Cardiac septum (tissue), 1 donor: Measurements from ENCODE around the gene IGF1R. TPM values are rescaled to one million over a fixed set of nuclear protein-coding genes. Genes with fewer than 3 reads are reported as not detected.

ENCODE experiments used
- DNase-seq: peaks from one replicate; pipeline ENCODE4 v3.0.0-alpha.2; 2020; ENCODE audit warnings: low spot score
- intact Hi-C: fragments of 100-400 bp; cut with DNase I; formaldehyde crosslinking; loops from one replicate; pipeline ENCODE4 v1.14.0; 2022
- total RNA-seq: library from RNA; stranded (reverse); fragmentation: NEBNext Ultra II Directional; extraction: Animal tissue kit (Norgen Biotek cat#: 25700); gene quantifications from one replicate; pipeline ENCODE4 v1.2.1, GENCODE V29; 2021
- donor health status: DM: no; HTN: no; CAD: no.

Gene IGF1R
- total RNA-seq, 1 donor from 2014 or later, result 57.2 TPM

DNA sequence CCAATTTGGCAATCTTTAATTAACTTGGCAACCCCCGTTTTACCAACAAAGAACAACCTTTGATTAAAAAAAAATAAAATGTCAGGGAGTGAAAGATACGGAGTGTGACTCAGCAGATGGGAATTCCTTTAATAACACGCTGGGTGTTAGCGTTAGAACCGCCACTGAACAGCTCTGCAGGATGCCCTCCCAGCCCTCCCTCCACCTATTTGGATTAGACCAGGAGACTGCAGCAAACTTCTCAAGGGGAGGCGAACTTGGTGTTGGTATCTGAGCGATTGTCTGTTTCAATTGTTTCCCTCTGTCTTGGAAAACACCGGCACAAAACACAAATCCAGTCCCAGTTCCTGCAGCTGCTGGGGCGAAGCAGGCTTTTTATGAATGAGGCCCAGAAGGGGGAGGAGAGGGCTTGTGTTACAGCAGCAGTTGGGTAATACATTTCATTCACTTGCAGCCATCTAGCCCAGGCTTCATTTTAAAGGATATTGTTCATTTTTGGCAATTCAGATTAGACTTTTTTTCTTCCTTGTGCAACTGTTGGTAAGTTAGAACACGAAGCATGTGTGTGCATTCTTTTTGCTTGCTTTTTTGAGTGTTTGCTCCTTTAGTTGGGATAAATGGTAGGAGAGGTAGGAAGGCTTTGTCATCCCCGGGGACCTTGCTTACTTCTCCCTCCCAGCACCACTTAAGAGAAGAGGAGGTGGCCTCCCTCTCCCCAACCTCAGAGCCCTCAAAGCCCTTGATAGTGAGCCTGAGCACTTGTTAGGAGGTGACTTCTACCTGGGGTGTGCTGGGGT is 152.3 kb downstream of the IGF1R start:
- intact Hi-C loops, result no loop called here
- no peak for DNase-seq

DNA sequence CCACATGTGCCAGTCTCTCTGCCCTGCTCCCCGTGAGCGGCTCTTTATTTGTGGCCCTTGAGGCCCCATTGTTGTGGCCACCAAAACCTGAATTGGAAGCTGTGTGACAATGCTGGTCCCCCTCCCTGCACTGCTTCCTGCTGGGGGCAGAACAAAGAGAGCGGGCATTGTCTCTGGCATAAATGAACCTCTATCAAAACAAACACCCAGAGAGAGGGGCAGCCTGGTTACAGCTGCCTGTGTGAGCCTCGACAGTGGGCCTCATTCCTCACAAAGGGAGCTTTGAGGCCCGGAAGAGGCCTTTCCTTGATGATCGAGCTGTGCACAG is 152.9 kb downstream of the IGF1R start:
- no peak for DNase-seq
- intact Hi-C loops, result no loop called here

DNA sequence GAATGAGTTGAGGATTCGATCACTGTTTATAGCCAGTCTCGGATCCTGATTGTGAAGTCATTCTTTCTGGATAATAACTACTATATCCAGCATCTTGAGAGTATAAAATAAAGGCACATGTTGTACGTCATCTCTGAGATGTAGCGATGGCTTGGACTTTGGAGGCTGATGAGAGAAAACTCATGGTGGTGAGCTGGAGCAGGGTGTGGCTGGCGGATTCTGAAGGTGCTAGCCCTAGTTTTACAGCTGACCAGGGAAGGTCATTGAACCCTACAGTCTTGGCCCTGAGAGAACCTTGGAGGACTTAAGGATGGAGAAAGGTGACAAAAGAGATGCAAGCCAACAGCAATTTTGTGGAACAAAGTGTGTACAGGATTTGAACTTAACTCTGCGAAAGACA is 153.8 kb downstream of the IGF1R start:
- intact Hi-C loops, result no loop called here
- no peak for DNase-seq

DNA sequence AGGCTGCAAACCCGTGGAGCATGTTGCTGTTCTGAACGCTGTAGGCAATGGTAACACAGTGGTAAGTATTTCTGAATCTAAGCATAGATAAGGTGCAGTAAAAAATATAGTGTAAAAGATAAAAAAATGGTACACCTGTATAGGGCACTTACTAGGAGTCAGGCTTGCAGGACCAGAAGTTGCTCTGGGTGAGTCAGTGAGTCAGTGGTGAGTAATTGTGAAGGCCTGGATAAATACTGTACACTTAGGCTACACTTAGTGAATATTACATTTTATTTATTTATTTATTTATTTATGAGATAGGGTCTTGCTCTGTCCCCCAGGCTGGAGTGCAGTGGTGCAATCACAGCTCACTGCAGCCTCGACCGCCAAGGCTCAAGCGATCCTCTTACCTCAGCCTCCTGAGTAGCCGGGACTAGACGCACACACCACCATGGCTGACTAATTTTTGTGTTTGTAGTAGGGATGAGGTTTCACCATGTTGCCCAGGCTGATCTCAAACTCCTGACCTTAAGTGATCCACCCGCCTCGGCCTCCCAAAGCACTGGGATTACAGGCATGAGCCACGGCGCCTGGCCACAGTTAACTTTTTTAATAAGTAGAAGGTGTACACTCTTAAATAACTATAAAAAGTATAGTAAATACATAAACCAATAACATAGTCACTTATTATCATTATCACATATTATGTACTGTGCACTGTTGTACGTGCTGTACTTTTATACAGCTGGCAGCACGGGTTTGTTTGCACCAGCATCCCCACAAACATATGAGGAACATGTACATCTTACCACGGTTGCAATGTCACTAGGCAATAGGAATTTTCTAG is 155.1 kb downstream of the IGF1R start:
- intact Hi-C loops, result no loop called here
- DNase-seq, result no peak

DNA sequence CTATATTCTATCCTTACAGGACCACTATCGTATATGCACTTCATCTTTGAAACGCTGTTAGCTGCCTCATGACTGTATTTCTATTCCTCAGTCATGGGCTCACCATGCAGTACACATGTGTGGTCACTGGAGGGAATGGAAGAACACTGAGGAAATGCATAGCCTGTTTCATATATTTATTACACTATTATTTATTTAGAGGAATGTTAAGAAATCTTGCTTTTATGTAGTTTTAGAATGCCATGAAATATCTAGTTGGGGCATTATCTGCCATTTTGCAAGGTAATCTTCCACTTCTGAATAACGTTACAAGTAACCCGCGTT is 155.7 kb downstream of the IGF1R start:
- intact Hi-C loops, result no loop called here
- DNase-seq, result no peak

DNA sequence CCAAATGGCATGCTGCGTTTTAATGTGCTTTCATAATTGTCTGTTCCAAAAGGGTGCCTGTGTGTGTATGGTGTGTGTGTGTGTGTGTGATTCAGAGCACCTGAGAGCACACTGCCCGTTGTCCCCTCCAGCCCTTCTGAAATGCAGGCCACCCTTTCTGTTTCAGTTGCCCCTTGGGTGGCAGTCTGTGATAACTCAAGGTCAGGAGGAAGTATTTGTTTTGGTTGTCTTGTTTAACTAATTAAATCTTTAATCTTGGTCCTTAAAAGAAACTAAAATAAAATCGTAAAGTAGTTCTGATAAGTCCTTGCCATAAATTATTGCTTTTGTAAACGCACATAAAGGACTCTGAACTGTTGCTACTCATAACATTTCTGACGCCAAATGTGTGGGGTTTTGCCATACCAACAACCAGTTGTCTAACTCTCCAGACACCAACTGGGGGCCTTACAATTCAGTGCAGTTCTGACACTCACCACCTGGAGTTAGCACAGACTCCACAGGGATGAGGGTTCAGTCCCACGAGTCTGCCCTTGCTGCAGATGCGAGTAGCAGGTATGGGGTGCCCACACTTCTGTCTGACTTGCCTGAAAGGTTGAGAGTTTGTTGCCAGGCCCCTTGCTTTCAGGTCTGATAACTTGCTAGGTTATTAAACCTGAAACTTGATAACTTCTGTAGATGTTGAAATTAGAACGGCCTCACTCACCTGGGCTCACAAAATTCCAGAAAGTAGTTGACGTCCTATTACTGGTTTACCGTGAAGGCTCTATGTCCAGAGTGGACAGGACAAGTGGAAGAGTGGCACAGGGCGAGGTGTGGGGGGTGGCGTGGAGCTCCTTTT is 157.3 kb downstream of the IGF1R start:
- intact Hi-C loops, result no loop called here
- no peak for DNase-seq

DNA sequence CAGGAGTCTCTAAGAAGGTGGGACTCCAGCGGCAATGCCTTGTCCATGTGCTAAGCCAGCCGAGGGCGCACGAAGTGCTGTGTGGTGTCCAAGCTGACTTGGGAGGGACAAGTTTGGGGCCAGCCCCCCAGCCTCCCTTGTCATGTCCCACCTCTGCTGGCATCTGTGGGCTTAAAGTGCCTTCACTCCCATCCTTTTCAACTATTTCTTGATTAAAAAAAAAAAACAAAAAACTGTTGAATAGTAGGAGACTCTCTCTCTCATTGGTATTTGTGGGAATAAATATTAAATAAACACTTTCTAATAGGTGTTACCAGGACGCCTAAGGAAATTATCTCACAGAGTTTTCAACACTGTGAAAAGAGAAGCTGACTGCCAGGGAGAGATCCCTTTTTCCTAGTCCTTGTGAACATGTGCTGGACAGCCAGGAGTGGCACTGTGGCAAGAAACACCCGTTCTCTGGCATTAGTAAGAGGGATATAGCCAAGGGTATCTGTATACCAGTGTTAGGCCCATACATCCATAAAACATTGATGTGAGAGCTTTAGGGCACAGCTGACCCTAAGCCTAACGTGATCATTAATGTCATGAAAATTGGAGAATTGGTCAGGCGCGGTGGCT is 158.0 kb downstream of the IGF1R start:
- intact Hi-C loops, result no loop called here
- no peak for DNase-seq

DNA sequence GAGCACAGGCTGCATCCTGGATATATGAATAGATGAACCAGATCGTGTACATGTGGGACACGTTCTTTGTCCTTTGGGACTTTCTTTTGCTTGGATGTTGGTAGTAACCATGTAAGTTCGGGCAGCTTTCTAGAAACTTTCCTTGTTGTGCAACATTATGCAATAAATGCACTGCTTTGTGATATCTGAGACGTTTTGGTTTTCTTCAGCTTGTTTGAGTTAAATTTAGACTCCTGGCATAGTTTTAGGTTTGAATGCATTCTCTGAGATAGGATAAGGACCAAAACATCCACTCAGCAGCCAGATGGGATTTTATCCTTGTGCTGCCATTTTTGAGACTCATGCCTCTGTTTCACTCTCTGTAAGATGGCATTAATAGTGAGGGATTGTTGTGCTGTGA is 158.9 kb downstream of the IGF1R start:
- DNase-seq, result no peak
- intact Hi-C loops, result no loop called here

DNA sequence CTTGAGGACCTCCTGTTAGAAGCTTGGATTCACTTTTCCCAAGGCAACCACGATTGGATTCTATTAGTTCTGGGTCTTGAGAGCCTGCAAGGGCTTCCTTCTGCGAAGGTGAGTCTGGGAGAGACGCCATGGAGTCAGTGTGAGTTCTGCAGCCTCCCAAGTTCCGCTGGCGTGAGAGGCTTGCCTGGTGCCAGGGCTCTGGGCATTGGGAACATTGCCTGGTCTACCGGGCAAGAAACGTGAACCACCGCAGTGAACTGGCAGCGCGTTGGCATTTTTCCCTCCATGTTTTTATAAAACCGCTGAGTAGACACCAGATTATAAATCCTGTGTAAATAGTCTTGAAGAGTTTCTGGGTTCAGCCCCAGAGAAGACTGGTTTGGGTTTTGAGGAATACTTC is 160.9 kb downstream of the IGF1R start:
- no peak for DNase-seq
- intact Hi-C loops, result no loop called here

DNA sequence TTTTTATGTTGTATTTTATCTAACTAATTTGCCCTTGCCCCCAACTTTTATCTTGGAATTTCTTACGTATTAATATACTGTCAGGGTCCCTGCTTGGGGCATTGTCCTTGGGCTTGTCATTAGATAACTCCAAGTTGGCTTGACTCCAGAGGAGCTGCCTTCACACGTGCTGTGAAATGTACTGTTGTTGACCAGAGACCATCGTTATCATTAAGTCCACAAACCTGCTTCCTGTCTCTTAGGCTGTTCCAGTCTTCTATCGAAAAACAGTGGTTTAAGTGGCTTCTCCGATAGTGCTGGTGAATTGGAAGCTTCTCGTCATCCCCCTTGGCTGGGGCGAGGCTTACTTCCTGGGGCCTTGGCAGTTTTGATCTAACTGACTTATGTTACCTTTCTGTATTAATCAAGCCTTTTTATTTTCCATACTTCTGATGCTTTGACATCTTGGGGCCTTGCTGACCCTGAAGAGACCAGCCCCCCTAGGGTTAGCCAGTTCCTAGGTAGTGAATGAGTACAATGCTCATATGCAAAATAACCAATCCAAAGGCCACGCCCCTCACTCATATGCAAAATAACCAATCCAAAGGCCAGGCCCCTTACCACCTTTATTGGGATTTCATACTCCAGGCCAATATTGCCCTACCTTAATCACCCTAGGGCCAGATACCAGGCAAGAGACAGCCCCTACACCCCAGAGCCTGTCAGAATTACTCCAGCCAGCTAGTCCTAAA is 164.5 kb downstream of the IGF1R start:
- intact Hi-C loops, result no loop called here
- no peak for DNase-seq

DNA sequence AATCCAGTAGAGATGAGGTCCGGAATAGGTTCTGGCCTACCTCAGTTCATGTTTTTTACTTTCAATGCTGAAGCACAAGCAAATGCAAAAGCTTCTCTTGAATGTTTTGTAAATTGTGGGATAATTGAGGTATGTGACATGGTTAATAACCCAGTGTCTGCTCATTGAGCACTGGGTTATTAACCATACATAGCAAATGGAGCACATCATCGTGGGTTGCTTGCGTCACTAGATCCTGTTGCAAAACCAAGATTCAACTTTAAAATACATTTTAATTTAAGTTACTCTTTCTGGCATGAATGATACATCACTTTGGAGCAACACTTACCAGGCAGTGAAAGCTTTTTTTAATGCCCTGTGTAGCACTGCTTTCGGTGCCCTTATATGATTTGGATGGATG is 165.6 kb downstream of the IGF1R start:
- intact Hi-C loops, result no loop called here
- DNase-seq, result no peak

DNA sequence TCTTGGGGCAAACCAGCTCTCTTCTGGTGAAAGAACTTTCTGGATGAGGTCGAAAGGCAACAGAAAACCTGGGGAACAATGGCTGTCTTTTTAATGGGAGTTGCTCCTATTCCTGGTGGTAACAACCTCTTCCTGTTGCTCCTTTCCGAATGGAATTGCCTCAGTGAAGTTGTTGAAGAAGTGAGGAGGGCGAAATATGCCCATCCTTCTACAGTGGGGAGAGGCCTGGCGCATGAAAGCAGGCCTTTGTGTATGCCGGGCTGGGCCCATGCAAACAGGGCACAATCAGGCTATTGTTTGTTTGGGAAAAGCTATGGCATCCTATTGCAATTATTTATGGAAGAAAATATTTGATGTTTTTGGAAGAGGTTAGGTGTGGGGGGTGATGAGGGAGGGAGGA is 166.9 kb downstream of the IGF1R start:
- DNase-seq, result no peak
- intact Hi-C loops, result no loop called here

DNA sequence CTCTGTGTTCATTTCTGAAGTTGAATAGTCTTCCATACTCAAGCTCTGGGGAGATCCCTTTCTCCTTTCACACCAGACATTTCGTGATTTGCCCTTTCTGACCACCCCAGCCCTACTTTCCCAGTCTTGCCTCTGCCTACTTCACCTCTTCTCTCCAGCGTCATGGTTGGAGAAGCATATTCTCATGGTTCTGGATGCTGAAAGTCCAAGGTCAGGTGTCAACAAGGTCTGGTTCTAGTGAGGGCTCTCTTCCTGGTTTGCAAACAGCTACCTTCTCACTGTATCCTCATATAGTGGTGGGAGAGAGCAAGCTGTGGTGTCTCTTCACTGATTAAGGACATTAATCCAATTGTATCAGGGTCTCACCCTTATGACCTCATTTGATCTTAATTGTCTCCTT is 169.4 kb downstream of the IGF1R start:
- DNase-seq, result no peak
- intact Hi-C loops, result no loop called here

DNA sequence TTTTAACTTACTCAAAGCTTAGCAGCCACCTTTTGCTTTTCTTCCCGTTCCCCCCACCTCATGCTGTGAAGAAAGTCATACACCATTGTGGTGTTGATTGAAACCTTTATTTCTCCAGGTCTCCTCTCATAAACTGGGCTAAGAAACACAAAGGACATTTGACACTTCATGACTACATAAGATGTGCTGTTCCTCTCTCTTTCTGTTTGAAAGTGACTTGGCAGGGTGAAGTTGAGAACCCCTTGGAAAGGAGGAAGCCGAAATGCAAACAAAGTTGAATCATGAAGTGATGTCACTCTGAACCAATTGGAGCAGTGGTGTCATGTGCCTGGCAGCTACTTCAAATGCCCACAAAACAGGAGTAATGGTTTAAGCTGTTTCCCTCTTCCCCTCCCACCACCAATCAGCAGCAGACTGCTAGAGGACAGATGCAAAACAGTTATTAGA is 174.7 kb downstream of the IGF1R start:
- no peak for DNase-seq
- intact Hi-C loops, result no loop called here

DNA sequence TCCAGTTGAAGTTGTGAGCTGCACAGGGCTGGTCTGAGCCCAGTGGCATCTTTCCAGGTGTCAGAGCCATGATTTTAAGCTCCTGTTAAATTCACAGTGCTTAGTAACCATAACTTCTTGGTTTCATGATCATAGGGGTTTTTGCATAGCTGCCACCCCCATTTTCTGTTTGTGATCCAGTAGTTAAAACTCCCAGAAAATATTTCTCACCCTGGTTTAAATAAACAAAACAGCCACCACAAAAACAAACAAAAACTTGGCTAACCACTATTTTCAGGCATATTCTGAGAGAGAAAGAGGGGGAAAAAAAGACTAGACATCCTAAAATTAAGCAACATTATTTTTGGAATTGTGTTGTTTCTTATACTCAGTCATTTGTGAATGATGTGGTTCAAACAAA is 175.3 kb downstream of the IGF1R start:
- intact Hi-C loops, result no loop called here
- DNase-seq, result no peak

DNA sequence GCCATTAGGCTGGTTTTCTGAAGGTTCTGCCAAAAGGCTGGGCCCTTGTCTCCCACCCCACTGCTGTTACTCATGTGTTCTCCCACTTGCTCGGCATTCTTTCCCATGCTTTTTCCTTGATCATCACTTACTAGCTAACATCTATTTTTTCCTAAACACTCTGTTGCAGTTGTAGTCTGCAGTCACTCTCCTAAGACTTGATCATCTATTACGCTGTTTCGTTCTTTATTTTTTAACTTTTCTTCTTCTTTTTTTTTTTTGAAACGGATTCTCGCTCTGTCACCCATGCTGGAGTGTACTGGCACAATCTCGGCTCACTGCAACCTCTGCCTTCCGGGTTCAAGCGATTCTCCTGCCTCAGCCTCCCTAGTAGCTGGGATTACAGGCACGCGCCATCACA is 176.3 kb downstream of the IGF1R start:
- intact Hi-C loops, result no loop called here

DNA sequence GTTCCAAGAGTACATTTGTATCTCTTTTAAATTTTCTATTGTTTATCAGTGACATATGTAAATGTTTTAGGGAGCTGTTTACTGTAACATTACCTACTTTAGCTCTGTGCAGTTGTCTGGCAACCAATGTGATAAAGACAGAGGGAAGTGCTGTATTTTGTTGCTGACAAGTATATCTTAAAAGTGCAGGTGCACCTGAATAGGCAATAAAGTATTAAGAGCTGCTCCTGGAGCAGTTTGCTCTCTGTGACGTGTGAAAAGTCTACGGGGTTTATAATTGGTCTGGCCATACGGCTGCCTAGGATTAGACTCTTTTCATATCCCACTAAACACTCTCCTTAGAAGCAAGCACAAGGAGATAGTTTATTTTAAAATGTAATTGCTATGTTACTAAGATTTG is 178.3 kb downstream of the IGF1R start:
- intact Hi-C loops, result no loop called here
- DNase-seq, result no peak

More for the DNA sequence above, 176.3 kb downstream of the IGF1R start:
- DNase-seq, result no peak

DNA sequence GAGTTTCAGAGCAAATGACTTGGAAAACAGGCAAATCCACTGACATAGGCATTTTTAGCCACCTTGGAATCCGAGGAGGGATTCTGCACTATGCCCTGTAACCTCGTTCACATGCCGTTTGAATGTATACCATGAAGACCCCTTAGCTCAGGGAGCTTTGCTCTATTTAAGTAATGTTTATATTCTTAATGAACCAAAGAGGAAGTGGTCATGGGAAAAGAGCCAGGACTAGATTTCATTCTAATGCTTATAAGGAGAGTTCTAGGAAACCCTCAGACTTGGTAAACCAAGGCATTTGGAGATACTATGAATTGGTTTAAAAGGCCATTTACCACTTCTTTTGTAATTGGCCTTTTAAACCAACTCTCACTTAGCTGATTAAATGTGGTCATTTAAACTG is 178.9 kb downstream of the IGF1R start:
- intact Hi-C loops, result no loop called here
- no peak for DNase-seq

DNA sequence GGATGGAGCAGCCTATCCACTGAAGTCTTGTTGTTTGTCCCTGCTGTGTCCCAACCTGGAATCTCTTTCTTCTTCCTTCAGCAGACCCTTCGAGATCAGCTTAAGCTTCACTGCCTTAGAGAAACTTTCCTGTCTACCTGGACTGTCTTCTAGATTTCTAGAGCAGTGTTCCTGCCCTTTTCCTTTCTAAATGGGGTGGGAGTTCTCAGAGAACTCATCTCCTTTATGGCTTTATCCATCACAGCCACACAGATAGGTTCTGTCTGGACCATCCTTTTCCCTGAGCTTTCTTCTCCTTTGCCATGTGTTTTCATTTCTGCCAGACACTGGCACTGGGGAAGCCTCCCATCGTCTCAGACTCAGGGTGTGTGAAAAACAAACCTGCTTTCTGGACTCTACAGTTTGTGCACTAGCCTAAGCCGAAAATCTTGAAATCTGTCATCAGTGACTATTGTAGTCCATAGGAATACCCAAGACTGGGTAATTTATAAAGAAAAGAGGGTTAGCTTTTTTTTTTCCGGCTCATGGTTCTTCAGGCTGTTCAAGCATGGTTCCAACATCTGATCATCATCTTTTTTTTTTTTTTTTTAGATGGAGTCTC is 181.8 kb downstream of the IGF1R start:
- intact Hi-C loops, result no loop called here
- no peak for DNase-seq
